ENCODE data around the gene SLC30A2. TPM values are rescaled to one million over a fixed set of nuclear protein-coding genes. Genes with fewer than 3 reads are reported as not detected.

Gene SLC30A2
- total RNA-seq, 1 donor from 2014 or later: not detected

DNA sequence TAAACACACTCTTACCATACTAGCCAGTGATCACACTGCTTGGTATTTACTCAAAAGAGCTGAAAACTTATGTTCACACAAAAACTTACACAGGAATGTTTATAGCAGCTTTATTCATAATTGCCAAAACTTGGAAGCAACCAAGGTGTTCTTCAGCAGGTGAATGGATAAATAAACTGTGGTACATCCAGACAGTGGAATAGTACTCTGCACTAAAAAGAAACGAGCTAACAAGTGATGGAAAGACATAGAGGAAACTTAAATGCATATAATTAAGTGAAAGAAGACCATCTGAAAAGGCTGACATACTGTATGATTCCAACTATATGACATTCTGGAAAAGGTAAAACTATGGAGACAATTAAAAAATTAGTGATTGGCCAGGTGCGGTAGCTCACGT lies 45.0 kb upstream of the SLC30A2 start:
- Mint-ChIP-seq H3K36me3 (ENCODE audit: unreplicated experiment) (no peaks in the 10 kb centered on the region), H3K27me3 (ENCODE audit: unreplicated experiment) (peaks cover 38% of the 10 kb centered on the region), H3K9me3 (ENCODE audit: unreplicated experiment) (no peaks in the 10 kb centered on the region), H3K4me1 (ENCODE audit: unreplicated experiment) (peaks cover 6% of the 10 kb centered on the region), H3K27ac (ENCODE audit: unreplicated experiment) (no peak overlapping the region), H3K4me3 (ENCODE audit: unreplicated experiment) (no peak overlapping the region)
- TF ChIP-seq, protein P1, sequence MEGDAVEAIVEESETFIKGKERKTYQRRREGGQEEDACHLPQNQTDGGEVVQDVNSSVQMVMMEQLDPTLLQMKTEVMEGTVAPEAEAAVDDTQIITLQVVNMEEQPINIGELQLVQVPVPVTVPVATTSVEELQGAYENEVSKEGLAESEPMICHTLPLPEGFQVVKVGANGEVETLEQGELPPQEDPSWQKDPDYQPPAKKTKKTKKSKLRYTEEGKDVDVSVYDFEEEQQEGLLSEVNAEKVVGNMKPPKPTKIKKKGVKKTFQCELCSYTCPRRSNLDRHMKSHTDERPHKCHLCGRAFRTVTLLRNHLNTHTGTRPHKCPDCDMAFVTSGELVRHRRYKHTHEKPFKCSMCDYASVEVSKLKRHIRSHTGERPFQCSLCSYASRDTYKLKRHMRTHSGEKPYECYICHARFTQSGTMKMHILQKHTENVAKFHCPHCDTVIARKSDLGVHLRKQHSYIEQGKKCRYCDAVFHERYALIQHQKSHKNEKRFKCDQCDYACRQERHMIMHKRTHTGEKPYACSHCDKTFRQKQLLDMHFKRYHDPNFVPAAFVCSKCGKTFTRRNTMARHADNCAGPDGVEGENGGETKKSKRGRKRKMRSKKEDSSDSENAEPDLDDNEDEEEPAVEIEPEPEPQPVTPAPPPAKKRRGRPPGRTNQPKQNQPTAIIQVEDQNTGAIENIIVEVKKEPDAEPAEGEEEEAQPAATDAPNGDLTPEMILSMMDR (IDR thresholded peaks at IDR 0.05): no peak
- DNase-seq (ENCODE audit: extremely low spot score, unreplicated experiment): no peak

DNA sequence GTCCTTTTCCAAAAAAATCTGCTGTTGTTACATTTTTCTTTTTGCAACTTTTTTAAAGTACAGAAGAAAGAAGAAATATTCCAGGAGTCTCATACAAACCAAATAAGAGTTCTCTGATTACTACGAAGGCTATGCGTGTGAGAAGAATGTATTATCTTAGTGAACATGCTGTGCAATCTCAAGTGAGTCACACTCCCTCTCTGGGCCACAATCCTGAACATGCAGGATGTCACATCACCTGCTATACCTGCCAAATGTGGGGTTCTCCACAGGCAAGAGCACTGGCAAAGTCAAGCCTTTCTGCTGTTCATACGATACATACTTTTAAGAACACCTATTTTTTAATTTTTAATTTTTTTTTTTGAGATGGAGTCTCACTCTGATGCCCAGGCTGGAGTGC lies 43.2 kb upstream of the SLC30A2 start:
- H3K36me3 Mint-ChIP-seq (ENCODE audit: unreplicated experiment): no peaks in the 10 kb centered on the region
- peaks cover 47% of the 10 kb centered on the region for H3K27me3 Mint-ChIP-seq (ENCODE audit: unreplicated experiment)
- H3K4me1 Mint-ChIP-seq (ENCODE audit: unreplicated experiment): no peaks in the 10 kb centered on the region
- TF ChIP-seq, protein P1 (IDR thresholded peaks at IDR 0.05): no peak
- no peaks in the 10 kb centered on the region for H3K9me3 Mint-ChIP-seq (ENCODE audit: unreplicated experiment)
- no peak overlapping the region for H3K27ac Mint-ChIP-seq (ENCODE audit: unreplicated experiment)
- DNase-seq (ENCODE audit: extremely low spot score, unreplicated experiment): no peak
- no peak overlapping the region for H3K4me3 Mint-ChIP-seq (ENCODE audit: unreplicated experiment)

DNA sequence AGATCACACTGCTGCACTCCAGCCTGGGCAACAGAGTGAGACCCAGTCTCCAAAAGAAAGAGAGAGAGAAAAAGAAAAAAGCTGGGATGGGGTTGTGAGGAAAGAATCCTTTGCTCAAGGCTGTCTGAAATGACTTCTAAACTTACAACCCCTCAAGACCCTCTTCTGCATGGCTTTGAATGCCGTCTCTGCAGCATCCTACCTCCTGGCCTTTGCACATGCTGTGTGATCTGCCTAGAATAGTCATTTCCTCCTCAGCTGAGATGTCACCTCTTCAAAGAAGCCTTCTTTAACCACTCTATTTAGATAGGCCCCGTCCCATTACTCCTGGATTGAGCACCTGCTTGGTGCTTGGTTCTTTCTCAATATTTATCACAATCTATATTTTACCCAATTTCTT lies 38.9 kb upstream of the SLC30A2 start:
- no peaks in the 10 kb centered on the region for H3K9me3 Mint-ChIP-seq (ENCODE audit: unreplicated experiment)
- H3K4me1 Mint-ChIP-seq (ENCODE audit: unreplicated experiment): no peaks in the 10 kb centered on the region
- DNase-seq (ENCODE audit: extremely low spot score, unreplicated experiment): no peak
- peaks cover 25% of the 10 kb centered on the region for H3K27me3 Mint-ChIP-seq (ENCODE audit: unreplicated experiment)
- TF ChIP-seq, protein P1 (IDR thresholded peaks at IDR 0.05): no peak
- no peak overlapping the region for H3K27ac Mint-ChIP-seq (ENCODE audit: unreplicated experiment)
- H3K4me3 Mint-ChIP-seq (ENCODE audit: unreplicated experiment): no peak overlapping the region
- no peaks in the 10 kb centered on the region for H3K36me3 Mint-ChIP-seq (ENCODE audit: unreplicated experiment)

DNA sequence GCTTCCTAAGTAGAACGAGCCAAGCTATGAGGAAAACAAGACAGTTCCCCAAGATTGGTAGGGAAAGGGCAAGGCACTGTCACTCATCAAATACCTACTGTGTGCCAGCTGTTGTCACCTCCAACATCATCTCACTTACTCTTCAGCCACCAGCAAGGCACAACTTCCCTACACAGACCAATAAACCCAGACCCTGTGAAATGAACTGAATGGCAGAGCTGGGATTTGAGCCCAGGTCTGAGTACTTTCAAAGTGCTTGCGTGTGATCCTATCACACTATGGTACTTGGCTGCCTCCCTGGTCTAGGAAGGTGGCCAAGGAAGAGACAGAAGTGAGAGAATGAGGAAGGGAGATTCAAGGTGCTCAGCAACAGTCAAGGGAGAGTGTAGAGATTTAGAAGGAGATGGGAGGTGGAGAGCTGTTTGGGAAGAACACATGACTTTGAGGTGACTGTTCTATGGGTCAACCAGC lies 38.2 kb upstream of the SLC30A2 start:
- no peaks in the 10 kb centered on the region for H3K36me3 Mint-ChIP-seq (ENCODE audit: unreplicated experiment)
- no peaks in the 10 kb centered on the region for H3K4me1 Mint-ChIP-seq (ENCODE audit: unreplicated experiment)
- peaks cover 25% of the 10 kb centered on the region for H3K27me3 Mint-ChIP-seq (ENCODE audit: unreplicated experiment)
- TF ChIP-seq, protein P1 (IDR thresholded peaks at IDR 0.05): no peak
- DNase-seq (ENCODE audit: extremely low spot score, unreplicated experiment): no peak
- H3K4me3 Mint-ChIP-seq (ENCODE audit: unreplicated experiment): no peak overlapping the region
- no peak overlapping the region for H3K27ac Mint-ChIP-seq (ENCODE audit: unreplicated experiment)
- no peaks in the 10 kb centered on the region for H3K9me3 Mint-ChIP-seq (ENCODE audit: unreplicated experiment)

DNA sequence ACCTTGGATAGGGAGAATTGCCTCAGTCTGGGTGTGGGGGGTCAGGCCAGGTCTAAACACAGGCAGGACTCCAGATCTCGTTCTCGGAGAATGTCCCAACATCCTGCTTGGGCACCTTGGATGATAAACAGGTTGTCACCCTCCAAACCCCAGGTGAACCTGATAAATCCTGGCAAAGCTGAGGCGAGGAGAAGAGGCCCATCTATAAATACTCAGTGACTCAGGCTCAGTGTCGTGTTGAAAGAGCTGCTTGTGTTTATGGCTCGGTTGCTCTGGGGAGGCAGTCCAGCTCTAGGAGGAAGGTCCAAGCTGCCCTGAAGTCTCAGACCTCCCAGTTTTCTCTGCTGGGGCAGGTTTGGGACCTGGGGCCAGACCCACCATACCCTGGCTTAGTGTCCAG lies 37.3 kb upstream of the SLC30A2 start:
- Mint-ChIP-seq H3K9me3 (ENCODE audit: unreplicated experiment) (no peaks in the 10 kb centered on the region), H3K4me3 (ENCODE audit: unreplicated experiment) (no peak overlapping the region), H3K27ac (ENCODE audit: unreplicated experiment) (no peak overlapping the region), H3K27me3 (ENCODE audit: unreplicated experiment) (peaks cover 31% of the 10 kb centered on the region), H3K36me3 (ENCODE audit: unreplicated experiment) (no peaks in the 10 kb centered on the region), H3K4me1 (ENCODE audit: unreplicated experiment) (no peaks in the 10 kb centered on the region)
- DNase-seq (ENCODE audit: extremely low spot score, unreplicated experiment): no peak
- TF ChIP-seq, protein P1 (IDR thresholded peaks at IDR 0.05): no peak

Measured in osteocyte (in vitro differentiated cells).